ENCODE data around the gene RPS6KC1.

DNA sequence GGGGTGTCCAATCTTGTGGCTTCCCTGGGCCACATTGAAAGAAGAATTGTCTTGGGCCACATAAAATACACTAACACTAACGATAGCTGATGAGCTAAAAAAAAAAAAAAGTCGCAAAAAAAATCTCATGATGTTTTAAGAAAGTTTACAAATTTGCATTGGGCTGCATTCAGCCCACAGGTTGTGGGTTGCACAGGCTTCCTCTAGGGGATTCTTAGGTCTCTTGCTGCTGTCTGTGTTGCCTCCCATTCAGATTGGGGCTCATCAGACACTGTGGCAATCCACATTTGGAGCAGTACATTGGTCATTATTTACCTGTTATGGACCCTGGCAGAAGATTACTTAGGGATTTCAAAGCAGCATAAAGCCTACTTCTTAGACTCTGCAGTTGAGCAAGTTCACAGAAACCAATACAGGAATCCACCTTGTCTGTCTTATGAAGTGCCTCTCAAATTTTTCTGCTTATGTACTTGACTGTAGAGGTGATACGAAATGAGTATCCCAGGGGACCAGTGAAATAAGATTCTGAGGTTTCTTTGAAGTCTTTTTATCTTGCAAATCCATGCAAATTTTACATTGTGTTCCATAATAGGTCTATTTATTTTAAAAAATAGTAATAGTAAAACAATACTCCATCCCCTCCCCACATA is 205.5 kb downstream of the RPS6KC1 start:
- TF ChIP-seq POLR2AphosphoS5 (IDR thresholded peaks at IDR 0.05; ENCODE audit: low read depth, low read length) (no peak), TAF1 (IDR thresholded peaks at IDR 0.05; ENCODE audit: low read depth, low read length) (no peak)

Data from GM12891 (cell line).